NCI-H2171 treated with DMSO at 0.1 percent for 48 hours (cell line): ENCODE data around the gene NCMAP.
A peak's percentile ranks its signal among the peaks of the same experiment; 100 is the strongest.

Experiments
- DNase-seq: peaks from one replicate; lab custom pipeline; 2025; lab: John Stamatoyannopoulos, UW

Gene NCMAP

GRCh38 chr1:24570265-24571125 is 14.6 kb downstream of the NCMAP start:
- DNase-seq: no peak

- DNase-seq: no peak
Measured at GRCh38 chr1:24572301-24572700, 16.4 kb downstream of the NCMAP start.

GRCh38 chr1:24575905-24576587 is 20.2 kb downstream of the NCMAP start:
- DNase-seq: no peak

GRCh38 chr1:24578846-24579245 is 23.0 kb downstream of the NCMAP start:
- no peak for DNase-seq

GRCh38 chr1:24580756-24581155 is 24.9 kb downstream of the NCMAP start:
- no peak for DNase-seq

- no peak for DNase-seq
Measured at GRCh38 chr1:24584171-24584647, 28.3 kb downstream of the NCMAP start.

GRCh38 chr1:24586119-24586518 is 30.2 kb downstream of the NCMAP start:
- no peak for DNase-seq

GRCh38 chr1:24586970-24587820 is 31.3 kb downstream of the NCMAP start:
- DNase-seq: peak; percentile 68

- DNase-seq: no peak
Measured at GRCh38 chr1:24588573-24588972, 32.7 kb downstream of the NCMAP start.

GRCh38 chr1:24589200-24589599 is 33.3 kb downstream of the NCMAP start:
- DNase-seq: no peak

- no peak for DNase-seq
Measured at GRCh38 chr1:24591781-24592180, 35.9 kb downstream of the NCMAP start.

- no peak for DNase-seq
Measured at GRCh38 chr1:24594328-24594598, 38.4 kb downstream of the NCMAP start.

GRCh38 chr1:24596401-24596880 is 40.6 kb downstream of the NCMAP start:
- DNase-seq: no peak

GRCh38 chr1:24599265-24599664 is 43.4 kb downstream of the NCMAP start:
- no peak for DNase-seq

- no peak for DNase-seq
Measured at GRCh38 chr1:24600551-24600950, 44.7 kb downstream of the NCMAP start.

GRCh38 chr1:24605534-24606295 is 49.8 kb downstream of the NCMAP start:
- DNase-seq: no peak

- no peak for DNase-seq
Measured at GRCh38 chr1:24606296-24606605, 50.4 kb downstream of the NCMAP start.

- no peak for DNase-seq
Measured at GRCh38 chr1:24606621-24607020, 50.7 kb downstream of the NCMAP start.

- DNase-seq: no peak
Measured at GRCh38 chr1:24609949-24610517, 54.1 kb downstream of the NCMAP start.

- DNase-seq: no peak
Measured at GRCh38 chr1:24619376-24619775, 63.5 kb downstream of the NCMAP start.

- no peak for DNase-seq
Measured at GRCh38 chr1:24620678-24621077, 64.8 kb downstream of the NCMAP start.

- DNase-seq: no peak
Measured at GRCh38 chr1:24621121-24621520, 65.2 kb downstream of the NCMAP start.
